ENCODE results near the gene KLHL10. TPM values are rescaled to one million over a fixed set of nuclear protein-coding genes. Genes with fewer than 3 reads are reported as not detected.

Gene KLHL10
- total RNA-seq, 1 experiment from 2014 or later, result not detected

GRCh38 chr17:41814195-41814594 lies 23.4 kb upstream of the KLHL10 start:
- Histone ChIP-seq H3K9ac (ENCODE audit: low read length) (no peak overlapping the region), H3K4me2 (ENCODE audit: low read length) (peak overlapping the region; percentile 99), H3K79me2 (ENCODE audit: low read length) (peaks cover 43% of the 10 kb centered on the region), H2AFZ (ENCODE audit: low read length) (no peak overlapping the region), H3K27me3 (ENCODE audit: low read length) (no peaks in the 10 kb centered on the region), H3K36me3 (ENCODE audit: low read depth, low read length) (no peaks in the 10 kb centered on the region), H3K9me2 (replicated peaks; ENCODE audit: low read length) (no peaks in the 10 kb centered on the region), H3F3A (ENCODE audit: low read length, unreplicated experiment) (no peaks in the 10 kb centered on the region), H3K4me1 (ENCODE audit: insufficient read depth, low read length) (peaks cover 27% of the 10 kb centered on the region), H3K9me3 (ENCODE audit: low read length) (no peaks in the 10 kb centered on the region), H4K20me1 (ENCODE audit: low read length) (no peaks in the 10 kb centered on the region), H3K27ac (ENCODE audit: low read length) (no peak overlapping the region), H3K4me3 (ENCODE audit: low read length) (peak overlapping the region; percentile 85)
- POLR2A ChIA-PET (ENCODE audit: unreplicated experiment), result no interaction called here
- DNase-seq, result no peak
- intact Hi-C loops (cut with micrococcal nuclease), result no loop called here
- TF ChIP-seq, protein P1, sequence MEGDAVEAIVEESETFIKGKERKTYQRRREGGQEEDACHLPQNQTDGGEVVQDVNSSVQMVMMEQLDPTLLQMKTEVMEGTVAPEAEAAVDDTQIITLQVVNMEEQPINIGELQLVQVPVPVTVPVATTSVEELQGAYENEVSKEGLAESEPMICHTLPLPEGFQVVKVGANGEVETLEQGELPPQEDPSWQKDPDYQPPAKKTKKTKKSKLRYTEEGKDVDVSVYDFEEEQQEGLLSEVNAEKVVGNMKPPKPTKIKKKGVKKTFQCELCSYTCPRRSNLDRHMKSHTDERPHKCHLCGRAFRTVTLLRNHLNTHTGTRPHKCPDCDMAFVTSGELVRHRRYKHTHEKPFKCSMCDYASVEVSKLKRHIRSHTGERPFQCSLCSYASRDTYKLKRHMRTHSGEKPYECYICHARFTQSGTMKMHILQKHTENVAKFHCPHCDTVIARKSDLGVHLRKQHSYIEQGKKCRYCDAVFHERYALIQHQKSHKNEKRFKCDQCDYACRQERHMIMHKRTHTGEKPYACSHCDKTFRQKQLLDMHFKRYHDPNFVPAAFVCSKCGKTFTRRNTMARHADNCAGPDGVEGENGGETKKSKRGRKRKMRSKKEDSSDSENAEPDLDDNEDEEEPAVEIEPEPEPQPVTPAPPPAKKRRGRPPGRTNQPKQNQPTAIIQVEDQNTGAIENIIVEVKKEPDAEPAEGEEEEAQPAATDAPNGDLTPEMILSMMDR (conservative IDR thresholded peaks at IDR 0.05; ENCODE audit: low read depth, low read length), result no peak
- TF ChIP-seq EZH2 (IDR thresholded peaks at IDR 0.05; ENCODE audit: low read length, unreplicated experiment) (no peak), EZH2phosphoT487 (IDR thresholded peaks at IDR 0.05; ENCODE audit: borderline replicate concordance, low read length) (no peak)
- CTCF ChIA-PET, result no interaction called here
- ATAC-seq, result no peak
- no TSS peak for BruUV-seq (replicated peaks)

DNA sequence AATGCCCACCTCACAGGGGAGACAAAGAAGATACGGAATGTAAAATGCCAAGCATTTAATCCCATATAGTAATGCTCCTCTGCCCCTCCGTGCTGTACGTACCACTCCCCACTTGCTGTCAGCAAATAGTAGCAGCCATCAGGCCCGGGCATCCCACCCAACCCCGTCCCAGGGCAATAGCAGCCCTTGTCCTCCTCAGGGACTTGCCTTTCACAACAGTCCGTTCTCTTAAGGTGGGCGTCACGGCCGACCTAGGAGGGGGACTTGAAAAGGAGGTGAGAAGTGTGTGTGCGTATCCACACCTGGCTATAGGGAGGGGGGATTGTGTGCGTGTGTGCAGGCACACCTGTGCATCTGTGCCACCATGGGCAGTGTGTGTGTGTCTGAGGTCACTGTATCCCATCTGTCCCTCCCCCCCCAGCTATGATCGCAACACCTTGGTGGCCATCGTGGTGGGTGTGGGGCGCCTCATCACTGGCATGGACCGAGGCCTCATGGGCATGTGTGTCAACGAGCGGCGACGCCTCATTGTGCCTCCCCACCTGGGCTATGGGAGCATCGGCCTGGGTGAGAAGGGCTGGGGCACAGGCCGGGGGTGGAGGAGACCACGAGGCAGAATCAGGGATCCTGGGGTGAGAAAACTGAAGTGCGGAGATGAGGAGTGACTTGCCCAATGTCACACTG lies 20.8 kb upstream of the KLHL10 start:
- H2AFZ ChIP-seq (ENCODE audit: low read length), result no peak overlapping the region

GRCh38 chr17:41818024-41818423 lies 19.6 kb upstream of the KLHL10 start:
- Histone ChIP-seq H3K79me2 (ENCODE audit: low read length) (peaks cover 16% of the 10 kb centered on the region), H3K9me2 (replicated peaks; ENCODE audit: low read length) (no peaks in the 10 kb centered on the region), H3K4me2 (ENCODE audit: low read length) (no peak overlapping the region), H3K27me3 (ENCODE audit: low read length) (no peaks in the 10 kb centered on the region), H3K27ac (ENCODE audit: low read length) (no peak overlapping the region), H3K9me3 (ENCODE audit: low read length) (no peaks in the 10 kb centered on the region), H3K9ac (ENCODE audit: low read length) (no peak overlapping the region), H4K20me1 (ENCODE audit: low read length) (no peaks in the 10 kb centered on the region), H3K4me3 (ENCODE audit: low read length) (no peak overlapping the region), H3K36me3 (ENCODE audit: low read depth, low read length) (no peaks in the 10 kb centered on the region), H3F3A (ENCODE audit: low read length, unreplicated experiment) (no peaks in the 10 kb centered on the region), H3K4me1 (ENCODE audit: insufficient read depth, low read length) (peaks cover 13% of the 10 kb centered on the region), H2AFZ (ENCODE audit: low read length) (no peak overlapping the region)
- BruUV-seq (replicated peaks), result no TSS peak
- DNase-seq (no peak), ATAC-seq (no peak)
- intact Hi-C loops (cut with micrococcal nuclease), result no loop called here
- TF ChIP-seq, protein P1 (conservative IDR thresholded peaks at IDR 0.05; ENCODE audit: low read depth, low read length), result no peak
- ChIA-PET POLR2A (ENCODE audit: unreplicated experiment) (no interaction called here), CTCF (no interaction called here)

More for the DNA sequence above, 20.8 kb upstream of the KLHL10 start:
- Histone ChIP-seq H3K4me1 (ENCODE audit: insufficient read depth, low read length) (peaks cover 13% of the 10 kb centered on the region), H3K9me3 (ENCODE audit: low read length) (no peaks in the 10 kb centered on the region), H3K27me3 (ENCODE audit: low read length) (no peaks in the 10 kb centered on the region), H4K20me1 (ENCODE audit: low read length) (no peaks in the 10 kb centered on the region), H3K4me2 (ENCODE audit: low read length) (no peak overlapping the region), H3K4me3 (ENCODE audit: low read length) (no peak overlapping the region), H3K9me2 (replicated peaks; ENCODE audit: low read length) (no peaks in the 10 kb centered on the region), H3K36me3 (ENCODE audit: low read depth, low read length) (no peaks in the 10 kb centered on the region), H3K79me2 (ENCODE audit: low read length) (peaks cover 21% of the 10 kb centered on the region), H3K9ac (ENCODE audit: low read length) (no peak overlapping the region), H3F3A (ENCODE audit: low read length, unreplicated experiment) (no peaks in the 10 kb centered on the region), H3K27ac (ENCODE audit: low read length) (no peak overlapping the region)
- ChIA-PET POLR2A (ENCODE audit: unreplicated experiment) (no interaction called here), CTCF (no interaction called here)
- TF ChIP-seq, protein P1 (conservative IDR thresholded peaks at IDR 0.05; ENCODE audit: low read depth, low read length), result no peak
- TF ChIP-seq EZH2phosphoT487 (IDR thresholded peaks at IDR 0.05; ENCODE audit: borderline replicate concordance, low read length), result no peak
- TF ChIP-seq EZH2 (IDR thresholded peaks at IDR 0.05; ENCODE audit: low read length, unreplicated experiment), result no peak
- intact Hi-C loops (cut with micrococcal nuclease), result no loop called here
- DNase-seq (no peak), ATAC-seq (no peak)
- no TSS peak for BruUV-seq (replicated peaks)

All from PC-3 (cell line).